Endothelial cell of umbilical vein (primary cell): ENCODE results near the gene COX10.

Experiments
- CTCF ChIP-seq, 2 donors: IDR thresholded peaks; 1 replicate in 1 of 2; 2 replicates in 1 of 2; pipeline ENCODE4 v1.5.1; 2011; ENCODE audit warnings: low read length in 2 of 2, mild to moderate bottlenecking in 2 of 2, moderate library complexity in 2 of 2, control low read depth in 1 of 2, inconsistent platforms in 1 of 2, low read depth in 1 of 2; ENCODE audit not compliant: insufficient read depth in 1 of 2; ENCODE audit errors: extremely low read depth in 1 of 2
- TF ChIP-seq, protein P1 (sequence below): IDR thresholded peaks from 2 replicates; pipeline ENCODE4 v1.6.1; 2011; ENCODE audit not compliant: insufficient read depth, insufficient read length

DNA sequence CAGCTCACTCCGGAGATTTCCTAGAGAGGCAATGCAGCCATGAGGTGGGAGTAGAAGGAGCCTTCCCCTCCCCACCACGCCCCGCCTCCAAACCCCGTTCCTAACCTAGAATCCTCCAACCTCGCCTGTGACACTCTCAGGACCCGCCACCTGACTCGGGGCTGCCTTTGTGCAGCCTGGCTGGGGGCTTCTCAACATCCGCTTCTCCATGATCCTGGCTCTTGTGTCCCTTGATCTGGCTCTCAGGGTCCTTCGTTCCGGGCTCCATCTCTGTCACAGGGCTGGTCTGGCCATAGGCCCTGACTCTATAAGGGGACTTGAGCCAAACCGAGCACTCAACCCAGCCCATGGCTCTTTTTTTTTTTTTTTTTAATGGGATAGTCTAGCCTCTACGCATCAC is 143.1 kb downstream of the COX10 start:
- TF ChIP-seq CTCF (IDR thresholded peaks at IDR 0.05; ENCODE audit: extremely low read depth in 1 of 2, insufficient read depth in 1 of 2, low read depth in 1 of 2, low read length in 2 of 2): no peak
- TF ChIP-seq, protein P1, sequence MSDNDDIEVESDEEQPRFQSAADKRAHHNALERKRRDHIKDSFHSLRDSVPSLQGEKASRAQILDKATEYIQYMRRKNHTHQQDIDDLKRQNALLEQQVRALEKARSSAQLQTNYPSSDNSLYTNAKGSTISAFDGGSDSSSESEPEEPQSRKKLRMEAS: no peak
